Tibial artery (tissue), 4 donors: Measurements from ENCODE around the gene DDC.
"Not testable (repeated sequence)": the region's sequence is repeated elsewhere in the genome, so short reads cannot be mapped to it uniquely, and the experiment has no call there.

Experiments used
- DNase-seq, 2 donors: peaks; one replicate each; pipeline ENCODE4 v3.0.0-alpha.2; 2019
- H3K27ac ChIP-seq, 2 donors: fragments of 200-600 bp; sonication (generic) in 1 of 2; 1 replicate in 1 of 2; 2 replicates in 1 of 2; pipeline ENCODE4 v1.5.1; 2018 to 2019; ENCODE audit warnings: mild to moderate bottlenecking in 1 of 2
- H3K27me3 ChIP-seq, 2 donors: fragments of 200-600 bp; sonication (generic) in 1 of 2; one replicate each; pipeline versions ENCODE4 v1.5.1 to v1.6.0; 2016 to 2019
- H3K36me3 ChIP-seq, 3 donors: fragments of 200-600 bp; sonication (generic) in 2 of 3; one replicate each; pipeline ENCODE4 v1.5.1; 2016 to 2019; ENCODE audit warnings: mild to moderate bottlenecking in 2 of 3
- H3K4me1 ChIP-seq, 4 donors: fragments of 200-600 bp; sonication (generic) in 2 of 4; 1 replicate in 3 of 4; 2 replicates in 1 of 4; pipeline ENCODE4 v1.5.1; 2016 to 2019
- H3K4me3 ChIP-seq, 2 donors: fragments of 200-600 bp; sonication (generic) in 1 of 2; 1 replicate in 1 of 2; 2 replicates in 1 of 2; pipeline ENCODE4 v1.5.1; 2018 to 2019; ENCODE audit warnings: mild to moderate bottlenecking in 2 of 2
- H3K9me3 ChIP-seq, 3 donors: fragments of 200-600 bp; sonication (generic) in 1 of 3; one replicate each; pipeline ENCODE4 v1.5.1; 2016 to 2019
- intact Hi-C: fragments of 100-400 bp; cut with DNase I; formaldehyde crosslinking; loops from one replicate; pipeline ENCODE4 v1.15.0; 2023; ENCODE audit warnings: low total_unique reads
- TF ChIP-seq, protein P1 (sequence below), 2 experiments: fragments of 200-600 bp in 1 of 2; fragments of 450-650 bp in 1 of 2; IDR thresholded peaks; one replicate each; pipeline ENCODE4 v1.5.1; 2017 to 2019; ENCODE audit warnings: antibody characterized with exemption in 2 of 2, mild to moderate bottlenecking in 1 of 2, moderate library complexity in 1 of 2

Gene DDC

DNA sequence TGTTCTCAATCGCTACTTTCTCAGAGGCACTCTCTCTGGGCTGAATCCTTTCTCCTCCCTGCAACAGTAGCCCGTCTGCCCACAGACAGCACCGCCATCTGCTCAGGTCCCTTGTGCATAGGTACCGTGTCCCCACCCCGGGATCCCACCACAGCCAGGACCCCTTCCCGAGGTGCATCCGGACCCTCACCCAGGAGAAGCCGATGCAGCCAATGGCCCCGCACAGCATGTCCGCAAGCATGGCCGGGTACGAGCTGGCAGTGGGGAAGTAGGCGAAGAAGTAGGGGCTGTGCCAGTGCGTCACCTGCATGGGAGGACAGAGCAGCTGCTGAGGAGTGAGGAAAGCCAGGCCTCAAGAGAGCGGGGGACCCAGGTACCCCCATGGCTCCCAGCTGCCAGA is 25.5 kb downstream of the DDC start:
- TF ChIP-seq, protein P1, sequence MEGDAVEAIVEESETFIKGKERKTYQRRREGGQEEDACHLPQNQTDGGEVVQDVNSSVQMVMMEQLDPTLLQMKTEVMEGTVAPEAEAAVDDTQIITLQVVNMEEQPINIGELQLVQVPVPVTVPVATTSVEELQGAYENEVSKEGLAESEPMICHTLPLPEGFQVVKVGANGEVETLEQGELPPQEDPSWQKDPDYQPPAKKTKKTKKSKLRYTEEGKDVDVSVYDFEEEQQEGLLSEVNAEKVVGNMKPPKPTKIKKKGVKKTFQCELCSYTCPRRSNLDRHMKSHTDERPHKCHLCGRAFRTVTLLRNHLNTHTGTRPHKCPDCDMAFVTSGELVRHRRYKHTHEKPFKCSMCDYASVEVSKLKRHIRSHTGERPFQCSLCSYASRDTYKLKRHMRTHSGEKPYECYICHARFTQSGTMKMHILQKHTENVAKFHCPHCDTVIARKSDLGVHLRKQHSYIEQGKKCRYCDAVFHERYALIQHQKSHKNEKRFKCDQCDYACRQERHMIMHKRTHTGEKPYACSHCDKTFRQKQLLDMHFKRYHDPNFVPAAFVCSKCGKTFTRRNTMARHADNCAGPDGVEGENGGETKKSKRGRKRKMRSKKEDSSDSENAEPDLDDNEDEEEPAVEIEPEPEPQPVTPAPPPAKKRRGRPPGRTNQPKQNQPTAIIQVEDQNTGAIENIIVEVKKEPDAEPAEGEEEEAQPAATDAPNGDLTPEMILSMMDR (IDR thresholded peaks at IDR 0.05): no peak

DNA sequence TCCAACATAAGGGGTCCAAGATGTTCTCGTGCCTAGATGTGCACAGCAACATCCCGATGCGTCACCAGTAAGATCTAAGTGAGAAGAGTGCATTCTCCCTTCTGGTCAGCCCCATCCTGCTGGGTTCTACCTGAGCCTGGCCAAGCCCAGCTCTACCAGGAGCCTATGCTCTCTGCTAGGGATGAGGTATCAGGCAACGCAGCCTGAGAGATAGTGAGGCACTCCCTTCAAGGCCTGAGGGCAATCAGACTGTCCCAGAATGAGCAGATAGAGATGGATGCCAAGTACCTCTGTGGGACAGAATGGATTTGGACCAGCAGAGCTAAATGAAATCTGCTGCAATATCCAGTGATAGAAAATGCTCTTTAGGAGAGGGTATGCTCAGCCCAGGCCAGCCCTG is 26.7 kb downstream of the DDC start:
- H3K27ac ChIP-seq: no peak overlapping the region
- intact Hi-C loops: no loop called here
- H3K36me3 ChIP-seq: no peaks in the 10 kb centered on the region
- H3K27me3 ChIP-seq: peaks cover 0 to 3% of the 10 kb centered on the region in 2 donors
- no peak for DNase-seq
- no peak overlapping the region for H3K4me3 ChIP-seq
- no peaks in the 10 kb centered on the region for H3K4me1 ChIP-seq
- TF ChIP-seq, protein P1 (IDR thresholded peaks at IDR 0.05): no peak
- no peaks in the 10 kb centered on the region for H3K9me3 ChIP-seq

More for the DNA sequence above, 25.5 kb downstream of the DDC start:
- intact Hi-C loops: no loop called here
- H3K4me1 ChIP-seq: no peaks in the 10 kb centered on the region
- H3K4me3 ChIP-seq: no peak overlapping the region
- DNase-seq: no peak
- H3K9me3 ChIP-seq: no peaks in the 10 kb centered on the region
- no peaks in the 10 kb centered on the region for H3K36me3 ChIP-seq
- peaks cover 0 to 3% of the 10 kb centered on the region in 2 donors for H3K27me3 ChIP-seq
- no peak overlapping the region for H3K27ac ChIP-seq

DNA sequence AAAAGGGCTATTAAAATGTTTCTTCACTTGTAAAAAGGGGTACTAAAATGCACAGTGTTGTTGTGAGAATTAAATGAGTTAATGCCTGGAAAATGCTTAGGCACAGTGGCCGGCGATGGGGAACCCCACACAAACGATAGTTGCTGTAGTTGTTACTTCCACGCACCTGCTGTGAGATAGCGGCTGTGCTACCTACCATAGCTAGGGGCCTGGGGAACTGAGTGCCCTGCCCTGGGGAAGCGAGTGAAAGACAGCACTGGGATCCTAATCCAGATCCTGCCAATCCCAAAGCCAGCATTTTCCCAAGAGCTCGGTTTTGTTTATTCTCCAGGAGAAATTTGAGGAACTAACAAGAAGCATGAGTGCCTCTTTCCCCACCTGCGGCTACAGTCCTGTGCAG is 27.8 kb downstream of the DDC start:
- Histone ChIP-seq H3K36me3 (no peaks in the 10 kb centered on the region), H3K27ac (no peak overlapping the region), H3K9me3 (no peaks in the 10 kb centered on the region), H3K4me3 (no peak overlapping the region), H3K27me3 (peaks cover 0 to 3% of the 10 kb centered on the region in 2 donors), H3K4me1 (no peaks in the 10 kb centered on the region)
- no peak for DNase-seq
- TF ChIP-seq, protein P1 (IDR thresholded peaks at IDR 0.05): no peak
- intact Hi-C loops: no loop called here

DNA sequence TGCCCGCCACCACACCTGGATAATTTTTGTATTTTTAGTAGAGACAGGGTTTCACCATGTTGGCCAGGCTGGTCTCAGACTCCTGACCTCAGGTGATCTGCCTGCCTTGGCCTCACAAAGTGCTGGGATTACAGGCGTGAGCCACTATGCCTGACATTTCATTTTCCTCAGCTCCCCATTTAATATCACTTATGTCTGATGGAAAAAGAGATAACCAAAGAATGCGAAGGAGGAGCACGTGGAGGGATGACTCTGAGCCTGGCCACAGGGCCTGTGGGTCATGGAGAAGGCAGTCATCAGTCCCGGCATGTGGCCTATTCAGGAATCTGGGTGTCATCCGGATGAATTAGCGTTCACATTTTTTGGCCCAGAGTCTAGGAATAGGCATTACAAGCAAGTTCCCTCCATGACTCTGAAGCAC is 29.9 kb downstream of the DDC start:
- H3K9me3 ChIP-seq, H3K36me3 ChIP-seq, H3K27ac ChIP-seq, H3K4me3 ChIP-seq, intact Hi-C loops, DNase-seq, H3K4me1 ChIP-seq: not testable (repeated sequence)
- H3K27me3 ChIP-seq: peaks cover 0 to 17% of the 10 kb centered on the region in 2 donors

DNA sequence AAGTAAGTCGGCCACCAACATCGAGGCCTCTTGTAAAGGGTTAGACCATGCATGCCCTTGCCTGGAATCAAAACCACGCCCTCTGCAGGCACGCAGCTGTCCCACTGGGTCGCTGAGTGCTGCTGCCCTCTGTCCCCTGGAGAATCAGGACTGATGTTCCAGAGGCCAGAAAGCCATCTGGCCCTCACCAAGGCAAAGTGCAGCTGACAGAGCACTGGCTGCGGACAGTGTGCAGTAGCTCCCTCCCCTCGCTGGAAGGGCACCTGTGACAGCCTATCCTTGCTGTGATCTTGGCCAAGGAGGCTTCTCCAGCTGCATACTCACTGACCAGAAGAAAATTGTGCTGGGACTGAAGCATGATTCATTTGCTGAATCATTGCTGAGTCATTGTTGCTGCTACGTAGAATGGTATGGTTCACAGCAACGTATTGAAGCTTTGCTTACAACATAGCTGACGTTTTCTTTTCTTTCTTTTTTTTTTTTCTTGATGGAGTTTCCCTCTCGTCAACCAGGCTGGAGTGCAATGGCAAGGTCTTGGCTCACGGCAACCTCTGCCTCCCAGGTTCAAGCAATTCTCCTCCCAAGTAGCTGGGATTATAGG is 30.4 kb downstream of the DDC start:
- Histone ChIP-seq H3K4me3 (no peak overlapping the region), H3K9me3 (no peaks in the 10 kb centered on the region), H3K4me1 (no peaks in the 10 kb centered on the region), H3K27ac (no peak overlapping the region), H3K27me3 (peaks cover 0 to 17% of the 10 kb centered on the region in 2 donors), H3K36me3 (no peaks in the 10 kb centered on the region)
- DNase-seq: no peak
- TF ChIP-seq, protein P1 (IDR thresholded peaks at IDR 0.05): no peak
- intact Hi-C loops: no loop called here

DNA sequence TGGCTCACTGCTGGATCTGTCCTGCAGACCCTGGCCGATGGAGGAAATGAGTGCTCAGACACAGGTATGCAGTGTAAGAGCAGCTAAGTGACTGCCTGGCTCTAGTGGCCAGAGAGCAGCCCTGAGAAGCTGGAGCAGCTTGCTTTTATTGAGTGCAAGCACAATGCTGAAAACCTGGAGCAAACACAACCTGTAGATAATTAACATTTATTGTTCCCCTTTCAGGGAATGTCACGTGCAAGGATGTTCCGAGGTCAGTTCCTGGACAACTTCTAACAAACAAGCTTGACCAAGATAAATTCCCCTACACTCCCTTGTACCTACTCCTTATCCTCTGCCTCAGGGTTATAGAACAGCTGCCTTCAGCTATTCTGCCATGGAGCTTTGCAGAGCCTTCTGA is 31.3 kb downstream of the DDC start:
- Histone ChIP-seq H3K36me3 (no peaks in the 10 kb centered on the region), H3K9me3 (no peaks in the 10 kb centered on the region), H3K4me1 (no peaks in the 10 kb centered on the region), H3K27me3 (peaks cover 0 to 16% of the 10 kb centered on the region in 2 donors), H3K27ac (no peak overlapping the region), H3K4me3 (no peak overlapping the region)
- TF ChIP-seq, protein P1 (IDR thresholded peaks at IDR 0.05): no peak
- intact Hi-C loops: no loop called here
- DNase-seq: no peak
